ENCODE measurements around the gene EIF2S3B. TPM values are rescaled to one million over a fixed set of nuclear protein-coding genes. Genes with fewer than 3 reads are reported as not detected.

EIF2S3B gene
- total RNA-seq, 4 donors from 2014 or later = 0.40 to 0.87 (median 0.81) TPM

GRCh38 chr12:10554228-10554755, 48.6 kb downstream of the EIF2S3B start:
- H3K4me3 ChIP-seq = no peak overlapping the region
- WGBS, 2 donors (ENCODE audit: low coverage in 1 of 2) = 69 to 84% methylated on average over 2 to 5 of the region's 6 CpGs
- H3K4me1 ChIP-seq = no peaks in the 10 kb centered on the region
- no peak overlapping the region for H3K27ac ChIP-seq
- TF ChIP-seq POLR2A (IDR thresholded peaks at IDR 0.05) (no peak), CTCF (IDR thresholded peaks at IDR 0.05) (no peak), POLR2AphosphoS5 (IDR thresholded peaks at IDR 0.05) (no peak), EP300 (IDR thresholded peaks at IDR 0.05) (no peak)
- no peaks in the 10 kb centered on the region for H3K36me3 ChIP-seq
- H3K27me3 ChIP-seq = no peaks in the 10 kb centered on the region
- H3K9me3 ChIP-seq = no peaks in the 10 kb centered on the region
- ATAC-seq = no peak

DNA sequence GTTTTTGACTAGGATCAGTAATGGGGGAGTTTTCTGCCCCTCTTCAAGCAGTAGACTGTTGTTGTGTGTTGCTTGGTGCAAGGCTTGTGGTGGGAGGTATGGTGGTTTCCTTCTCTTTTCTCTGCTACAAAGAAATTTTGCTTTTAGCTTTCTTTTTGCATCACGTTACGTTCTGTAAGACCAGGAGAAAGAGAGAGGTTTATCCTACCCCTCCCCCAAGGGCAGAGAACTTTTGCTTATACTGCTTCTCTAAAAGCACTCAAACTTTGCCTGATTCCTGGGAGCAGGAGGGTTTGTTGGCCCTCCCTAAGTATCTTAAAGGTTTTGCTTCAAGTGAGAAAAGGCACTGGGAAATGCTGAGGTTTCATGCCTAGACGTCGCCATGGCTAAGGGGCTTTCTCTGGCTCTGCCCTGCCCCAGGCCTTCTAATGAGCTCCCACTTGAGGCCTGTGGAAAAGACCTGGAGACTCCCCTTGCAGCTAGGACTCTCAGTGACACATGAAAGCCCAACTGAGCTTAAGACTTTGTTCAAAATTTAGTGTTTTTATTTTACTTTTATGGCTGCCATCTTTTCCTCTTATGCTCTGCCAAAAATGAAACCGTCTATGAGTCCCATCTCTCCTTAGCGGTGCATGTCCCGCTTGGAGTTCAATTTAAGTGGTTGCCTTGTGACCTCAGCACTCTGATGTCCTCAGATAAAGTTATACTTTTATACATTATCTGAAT, 49.2 kb downstream of the EIF2S3B start:
- Histone ChIP-seq H3K36me3 (no peaks in the 10 kb centered on the region), H3K4me1 (no peaks in the 10 kb centered on the region), H3K9me3 (no peaks in the 10 kb centered on the region), H3K4me3 (no peak overlapping the region), H3K27ac (no peak overlapping the region), H3K27me3 (no peaks in the 10 kb centered on the region)
- TF ChIP-seq POLR2A (IDR thresholded peaks at IDR 0.05) = no peak
- TF ChIP-seq EP300 (IDR thresholded peaks at IDR 0.05) = no peak
- no peak for ATAC-seq
- 83 to 88% methylated on average over 4 to 7 of the region's 7 CpGs for WGBS, 2 donors (ENCODE audit: low coverage in 1 of 2)

DNA sequence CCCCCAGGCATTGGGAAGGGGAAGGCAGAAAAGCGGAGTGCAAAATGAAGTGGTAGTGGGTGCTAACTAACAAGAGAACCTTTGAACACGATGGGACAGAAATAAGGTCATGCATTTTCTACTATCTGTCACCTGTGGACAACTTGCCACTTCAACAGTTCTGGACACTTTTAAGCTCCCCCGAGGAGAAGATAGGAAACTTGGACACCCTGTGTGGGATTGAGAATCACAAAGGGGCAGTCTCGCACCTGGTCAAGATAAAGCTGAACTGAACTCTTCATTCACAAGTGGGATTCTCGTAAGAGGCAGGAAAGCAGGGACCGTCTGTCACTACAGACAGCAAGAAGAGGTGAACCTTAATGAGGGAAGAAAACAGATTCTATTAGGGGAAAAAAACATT, 51.6 kb downstream of the EIF2S3B start:
- no peak for TF ChIP-seq EP300 (IDR thresholded peaks at IDR 0.05)
- TF ChIP-seq POLR2AphosphoS5 (IDR thresholded peaks at IDR 0.05) = no peak
- TF ChIP-seq POLR2A (IDR thresholded peaks at IDR 0.05) = no peak
- TF ChIP-seq CTCF (IDR thresholded peaks at IDR 0.05) = no peak
- no peak for ATAC-seq
- Histone ChIP-seq H3K9me3 (no peaks in the 10 kb centered on the region), H3K36me3 (no peaks in the 10 kb centered on the region), H3K27ac (no peak overlapping the region), H3K4me1 (no peaks in the 10 kb centered on the region), H3K4me3 (no peak overlapping the region), H3K27me3 (no peaks in the 10 kb centered on the region)
- 59 to 62% methylated on average over 6 of the region's 6 CpGs for WGBS, 2 donors (ENCODE audit: low coverage in 1 of 2)

DNA sequence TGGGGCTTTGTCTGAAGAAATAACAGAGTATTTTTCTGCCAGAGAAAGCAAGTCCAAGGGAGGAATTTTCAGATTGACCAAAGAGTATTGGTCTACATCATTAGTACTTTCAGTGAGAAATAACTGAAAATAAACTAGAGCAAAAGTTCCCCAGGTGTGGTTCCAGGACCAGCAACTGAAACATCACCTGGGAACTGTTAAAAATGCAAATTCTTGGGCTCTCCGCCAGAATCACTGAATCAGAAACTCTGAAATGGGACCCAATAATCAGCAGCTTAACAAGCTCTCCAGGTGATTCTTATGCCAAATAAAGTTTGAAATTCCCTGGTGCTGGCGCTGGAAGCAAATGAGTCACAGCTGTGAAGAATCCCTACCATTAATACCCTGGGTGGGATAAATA, 52.1 kb downstream of the EIF2S3B start:
- 75 to 91% methylated on average over 2 of the region's 2 CpGs for WGBS, 2 donors (ENCODE audit: low coverage in 1 of 2)
- H3K4me1 ChIP-seq = no peaks in the 10 kb centered on the region
- no peaks in the 10 kb centered on the region for H3K9me3 ChIP-seq
- TF ChIP-seq POLR2AphosphoS5 (IDR thresholded peaks at IDR 0.05) = no peak
- ATAC-seq = no peak
- no peak overlapping the region for H3K4me3 ChIP-seq
- no peaks in the 10 kb centered on the region for H3K27me3 ChIP-seq
- H3K36me3 ChIP-seq = no peaks in the 10 kb centered on the region
- no peak overlapping the region for H3K27ac ChIP-seq

Small RNAs within 50 kb of the gene (small RNA-seq; reads per million reads assigned to genes)
- gene SLC25A39P2 = 0 reads per million in 4 donors

Other genes with a start within 250 kb of the EIF2S3B start
- under 1 TPM; 0.37 to 0.94 (median 0.70) TPM for gene KLRD1, start 198.0 kb upstream of the EIF2S3B start, total RNA-seq
- 1 to 10 TPM in 2 of 4 donors, under 1 TPM in 2; 0.57 to 2.0 (median 0.97) TPM for gene KLRK1, start 115.8 kb upstream of the EIF2S3B start, total RNA-seq
- 1 to 10 TPM in 1 of 4 donors, not detected in 3; 2.3 TPM for gene KLRC4, start 96.1 kb upstream of the EIF2S3B start, total RNA-seq
- not detected for gene KLRC3, start 85.3 kb upstream of the EIF2S3B start, total RNA-seq
- gene KLRC2, start 69.9 kb upstream of the EIF2S3B start, total RNA-seq = under 1 TPM in 1 of 4 donors, not detected in 3; 0.40 TPM
- gene KLRC1, start 52.5 kb upstream of the EIF2S3B start, total RNA-seq = 1 to 10 TPM in 1 of 4 donors, under 1 TPM in 1, not detected in 2; 0.62 to 1.1 TPM
- 10 to 100 TPM; 10.2 to 29.7 (median 11.8) TPM for gene MAGOHB, start 107.7 kb downstream of the EIF2S3B start, total RNA-seq
- under 1 TPM in 3 of 4 donors, not detected in 1; 0.40 to 0.77 (median 0.62) TPM for gene STYK1, start 168.2 kb downstream of the EIF2S3B start, total RNA-seq
- 100 to 1,000 TPM; 283 to 649 (median 523) TPM for gene YBX3, start 217.4 kb downstream of the EIF2S3B start, total RNA-seq

All from gastroesophageal sphincter (tissue), 4 donors.